Gastroesophageal sphincter (tissue), 4 donors: ENCODE data around the gene CDHR5. TPM values are rescaled to one million over a fixed set of nuclear protein-coding genes. Genes with fewer than 3 reads are reported as not detected.

ENCODE experiments used
- ATAC-seq: fragments of 150-250 bp; one replicate; pipeline ENCODE4 v1.9.1; 2016; ENCODE audit warnings: mild to moderate bottlenecking, moderate library complexity
- H3K27ac ChIP-seq, 4 donors: fragments of 200-600 bp; sonication (generic) in 3 of 4; 1 replicate in 3 of 4; 2 replicates in 1 of 4; pipeline ENCODE4 v1.5.1; 2016 to 2019
- H3K27me3 ChIP-seq: fragments of 200-600 bp; sonication (generic); one replicate; pipeline ENCODE4 v1.5.1; 2019
- H3K36me3 ChIP-seq, 2 donors: fragments of 200-600 bp; sonication (generic); one replicate each; pipeline ENCODE4 v1.5.1; 2019; ENCODE audit warnings: control low read depth in 1 of 2
- H3K4me1 ChIP-seq, 3 donors: fragments of 200-600 bp; sonication (generic); 1 replicate in 2 of 3; 2 replicates in 1 of 3; pipeline ENCODE4 v1.5.1; 2016 to 2019; ENCODE audit warnings: control low read depth in 2 of 3
- H3K4me3 ChIP-seq, 2 donors: fragments of 200-600 bp; sonication (generic); one replicate each; pipeline ENCODE4 v1.5.1; 2019; ENCODE audit warnings: mild to moderate bottlenecking in 1 of 2, moderate library complexity in 1 of 2
- H3K9me3 ChIP-seq, 3 donors: fragments of 200-600 bp; sonication (generic); one replicate each; pipeline ENCODE4 v1.5.1; 2017 to 2019; ENCODE audit warnings: control low read depth in 2 of 3
- EP300 ChIP-seq: sonication (generic); formaldehyde crosslinking; IDR thresholded peaks from one replicate; pipeline ENCODE4 v1.6.1; 2017; ENCODE audit warnings: antibody characterized with exemption, mild to moderate bottlenecking
- POLR2A ChIP-seq, 2 donors: fragments of 450-650 bp; IDR thresholded peaks; one replicate each; pipeline ENCODE4 v1.6.1; 2017; ENCODE audit warnings: antibody characterized with exemption in 2 of 2, mild to moderate bottlenecking in 2 of 2, moderate library complexity in 1 of 2
- POLR2AphosphoS5 ChIP-seq: sonication (generic); formaldehyde crosslinking; IDR thresholded peaks from one replicate; pipeline ENCODE4 v1.6.1; 2017; ENCODE audit warnings: antibody characterized with exemption
- WGBS, 2 donors: methylation state at CpG; one replicate each; pipeline ENCODE4 v1.1.5; 2018; ENCODE audit warnings: low coverage in 1 of 2; 5-methylcytosine and 5-hydroxymethylcytosine counted together
- total RNA-seq, 4 donors: library from RNA; depleted of rRNA; stranded (reverse); fragments of >200 nt; gene quantifications; one replicate each; pipeline ENCODE4 v1.1.0, GENCODE V29; 2016
- TF ChIP-seq, protein P1 (sequence below), 4 experiments: fragments of 200-600 bp in 2 of 4; fragments of 450-650 bp in 2 of 4; sonication (generic) in 1 of 4; IDR thresholded peaks; one replicate each; pipeline ENCODE4 v1.5.1; 2017 to 2019; ENCODE audit warnings: antibody characterized with exemption in 4 of 4, mild to moderate bottlenecking in 2 of 4, moderate library complexity in 2 of 4

Gene CDHR5
- total RNA-seq, 4 donors from 2014 or later = not detected

GRCh38 chr11:607020-607780 is 17.6 kb downstream of the CDHR5 start:
- peaks cover 0 to 100% of the 10 kb centered on the region in 2 donors for H3K36me3 ChIP-seq
- peaks cover 0 to 14% (median 0%) of the 10 kb centered on the region in 3 donors for H3K4me1 ChIP-seq
- no peak overlapping the region for H3K4me3 ChIP-seq
- H3K27ac ChIP-seq = peak overlapping the region in 3 of 4 donors; percentile 64 to 80 (median 76)
- no peak for TF ChIP-seq EP300
- no peak for TF ChIP-seq POLR2A (IDR thresholded peaks at IDR 0.05)
- TF ChIP-seq, protein P1, sequence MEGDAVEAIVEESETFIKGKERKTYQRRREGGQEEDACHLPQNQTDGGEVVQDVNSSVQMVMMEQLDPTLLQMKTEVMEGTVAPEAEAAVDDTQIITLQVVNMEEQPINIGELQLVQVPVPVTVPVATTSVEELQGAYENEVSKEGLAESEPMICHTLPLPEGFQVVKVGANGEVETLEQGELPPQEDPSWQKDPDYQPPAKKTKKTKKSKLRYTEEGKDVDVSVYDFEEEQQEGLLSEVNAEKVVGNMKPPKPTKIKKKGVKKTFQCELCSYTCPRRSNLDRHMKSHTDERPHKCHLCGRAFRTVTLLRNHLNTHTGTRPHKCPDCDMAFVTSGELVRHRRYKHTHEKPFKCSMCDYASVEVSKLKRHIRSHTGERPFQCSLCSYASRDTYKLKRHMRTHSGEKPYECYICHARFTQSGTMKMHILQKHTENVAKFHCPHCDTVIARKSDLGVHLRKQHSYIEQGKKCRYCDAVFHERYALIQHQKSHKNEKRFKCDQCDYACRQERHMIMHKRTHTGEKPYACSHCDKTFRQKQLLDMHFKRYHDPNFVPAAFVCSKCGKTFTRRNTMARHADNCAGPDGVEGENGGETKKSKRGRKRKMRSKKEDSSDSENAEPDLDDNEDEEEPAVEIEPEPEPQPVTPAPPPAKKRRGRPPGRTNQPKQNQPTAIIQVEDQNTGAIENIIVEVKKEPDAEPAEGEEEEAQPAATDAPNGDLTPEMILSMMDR (IDR thresholded peaks at IDR 0.05) = no peak
- TF ChIP-seq POLR2AphosphoS5 = no peak
- no peaks in the 10 kb centered on the region for H3K9me3 ChIP-seq
- ATAC-seq = no peak
- 100% methylated on average over 2 of the region's 35 CpGs for WGBS, 2 donors
- H3K27me3 ChIP-seq = no peaks in the 10 kb centered on the region

- WGBS, 2 donors = 38% methylated on average over 5 of the region's 19 CpGs; no CpG with 5 or more reads in 1 of the 2 donors
- Histone ChIP-seq H3K9me3 (no peaks in the 10 kb centered on the region), H3K27ac (peak overlapping the region in 3 of 4 donors; percentile 64 to 80 (median 76)), H3K27me3 (no peaks in the 10 kb centered on the region), H3K4me3 (no peak overlapping the region), H3K4me1 (peaks cover 0 to 14% (median 0%) of the 10 kb centered on the region in 3 donors), H3K36me3 (peaks cover 0 to 100% of the 10 kb centered on the region in 2 donors)
- TF ChIP-seq POLR2AphosphoS5 = peak; percentile 51
- no peak for TF ChIP-seq EP300
- TF ChIP-seq, protein P1 (IDR thresholded peaks at IDR 0.05) = no peak
- no peak for TF ChIP-seq POLR2A (IDR thresholded peaks at IDR 0.05)
- peak; percentile 90 for ATAC-seq
These were observed 18.5 kb downstream of the CDHR5 start for GRCh38 chr11:606245-606644.

GRCh38 chr11:605286-606129 is 19.2 kb downstream of the CDHR5 start:
- Histone ChIP-seq H3K4me1 (peaks cover 0 to 14% (median 0%) of the 10 kb centered on the region in 3 donors), H3K27me3 (no peaks in the 10 kb centered on the region), H3K4me3 (no peak overlapping the region), H3K27ac (peak overlapping the region in 3 of 4 donors; percentile 64 to 80 (median 76)), H3K9me3 (no peaks in the 10 kb centered on the region), H3K36me3 (peaks cover 0 to 100% of the 10 kb centered on the region in 2 donors)
- no peak for TF ChIP-seq EP300
- TF ChIP-seq, protein P1 (IDR thresholded peaks at IDR 0.05) = no peak
- TF ChIP-seq POLR2A (IDR thresholded peaks at IDR 0.05) = no peak
- no peak for TF ChIP-seq POLR2AphosphoS5
- WGBS, 2 donors = 100% methylated on average over 1 of the region's 33 CpGs; no CpG with 5 or more reads in 1 of the 2 donors
- ATAC-seq = no peak

DNA sequence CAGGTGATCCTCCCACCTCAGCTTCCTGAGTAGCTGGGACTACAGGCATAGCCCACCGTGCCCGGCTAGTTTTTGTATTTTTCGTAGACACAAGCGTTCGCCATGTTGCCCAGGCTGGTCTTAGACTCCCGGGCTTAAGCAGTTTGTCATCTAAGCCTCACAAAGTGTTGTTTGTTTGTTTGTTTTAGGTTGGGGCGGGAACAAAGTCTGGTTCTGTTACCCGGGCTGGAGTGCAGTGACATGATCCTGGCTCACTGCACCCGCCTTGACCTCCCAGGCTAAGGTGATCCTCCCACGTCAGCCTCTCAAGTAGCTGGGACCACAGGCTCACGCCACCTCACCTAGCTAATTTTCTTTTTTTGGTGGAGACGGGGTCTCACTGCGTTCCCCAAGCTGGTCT is 21.6 kb downstream of the CDHR5 start:
- 84% methylated on average over 12 of the region's 13 CpGs; no CpG with 5 or more reads in 1 of the 2 donors for WGBS, 2 donors
- no peak overlapping the region for H3K27ac ChIP-seq
- H3K9me3 ChIP-seq = no peaks in the 10 kb centered on the region
- no peak for ATAC-seq
- peaks cover 0 to 14% (median 0%) of the 10 kb centered on the region in 3 donors for H3K4me1 ChIP-seq
- TF ChIP-seq, protein P1 (IDR thresholded peaks at IDR 0.05) = no peak
- no peak for TF ChIP-seq POLR2AphosphoS5
- no peak for TF ChIP-seq EP300
- TF ChIP-seq POLR2A (IDR thresholded peaks at IDR 0.05) = no peak
- H3K36me3 ChIP-seq = peaks cover 0 to 100% of the 10 kb centered on the region in 2 donors
- H3K4me3 ChIP-seq = no peak overlapping the region
- no peaks in the 10 kb centered on the region for H3K27me3 ChIP-seq
